Activated CD8-positive, alpha-beta T cell treated with anti-CD3 and anti-CD28 coated beads for 36 hours (primary cell): ENCODE data around the gene STIP1. TPM values are rescaled to one million over a fixed set of nuclear protein-coding genes. Genes with fewer than 3 reads are reported as not detected.
A peak's percentile ranks its signal among the peaks of the same experiment; 100 is the strongest.

Source experiments
- ATAC-seq: fragments of 200-7000 bp; cut with Tn5 transposase; one replicate; pipeline ENCODE4 v1.10.0; 2021; ENCODE audit warnings: mild to moderate bottlenecking, moderate library complexity
- CTCF ChIA-PET: fragments of 350-600 bp; sonication (Branson Sonifier 250); formaldehyde crosslinking; loops from one replicate; lab custom pipeline; 2021; ENCODE audit warnings: antibody characterized with exemption; lab: Charles Lee
- POLR2A ChIA-PET: fragments of 350-600 bp; sonication (Branson Sonifier 250); formaldehyde crosslinking; loops from one replicate; lab custom pipeline; 2021; ENCODE audit warnings: antibody characterized with exemption; lab: Charles Lee
- DNase-seq: peaks from one replicate; pipeline ENCODE4 v3.0.0-alpha.2; 2020
- H3K27ac Mint-ChIP-seq: one replicate; pipeline ENCODE4 v1.8.0; 2021; ENCODE audit warnings: mild to moderate bottlenecking, mixed read lengths
- H3K27me3 Mint-ChIP-seq: one replicate; pipeline ENCODE4 v1.8.0; 2021; ENCODE audit warnings: mixed read lengths
- H3K36me3 Mint-ChIP-seq: one replicate; pipeline ENCODE4 v1.8.0; 2021; ENCODE audit warnings: low read depth, mixed read lengths
- H3K4me1 Mint-ChIP-seq: one replicate; pipeline ENCODE4 v1.8.0; 2021; ENCODE audit warnings: low read depth, mixed read lengths
- H3K4me3 Mint-ChIP-seq: one replicate; pipeline ENCODE4 v1.8.0; 2021; ENCODE audit warnings: mild to moderate bottlenecking, moderate library complexity, mixed read lengths
- H3K9me3 Mint-ChIP-seq: one replicate; pipeline ENCODE4 v1.8.0; 2021; ENCODE audit warnings: mixed read lengths
- intact Hi-C: fragments of 100-400 bp; cut with micrococcal nuclease; formaldehyde crosslinking; loops from one replicate; pipeline ENCODE4 v1.10.0; 2022
- total RNA-seq, 2 experiments: library from RNA; stranded (reverse); gene quantifications; one replicate each; pipeline ENCODE4 v1.2.3, GENCODE V29; 2021
- TF ChIP-seq, protein P1 (sequence below): fragments of 200-600 bp; IDR thresholded peaks from one replicate; pipeline ENCODE4 v1.8.0; 2022; ENCODE audit warnings: antibody characterized with exemption, mild to moderate bottlenecking

The STIP1 gene
- total RNA-seq, 2 experiments from 2014 or later = 396 to 416 TPM

DNA sequence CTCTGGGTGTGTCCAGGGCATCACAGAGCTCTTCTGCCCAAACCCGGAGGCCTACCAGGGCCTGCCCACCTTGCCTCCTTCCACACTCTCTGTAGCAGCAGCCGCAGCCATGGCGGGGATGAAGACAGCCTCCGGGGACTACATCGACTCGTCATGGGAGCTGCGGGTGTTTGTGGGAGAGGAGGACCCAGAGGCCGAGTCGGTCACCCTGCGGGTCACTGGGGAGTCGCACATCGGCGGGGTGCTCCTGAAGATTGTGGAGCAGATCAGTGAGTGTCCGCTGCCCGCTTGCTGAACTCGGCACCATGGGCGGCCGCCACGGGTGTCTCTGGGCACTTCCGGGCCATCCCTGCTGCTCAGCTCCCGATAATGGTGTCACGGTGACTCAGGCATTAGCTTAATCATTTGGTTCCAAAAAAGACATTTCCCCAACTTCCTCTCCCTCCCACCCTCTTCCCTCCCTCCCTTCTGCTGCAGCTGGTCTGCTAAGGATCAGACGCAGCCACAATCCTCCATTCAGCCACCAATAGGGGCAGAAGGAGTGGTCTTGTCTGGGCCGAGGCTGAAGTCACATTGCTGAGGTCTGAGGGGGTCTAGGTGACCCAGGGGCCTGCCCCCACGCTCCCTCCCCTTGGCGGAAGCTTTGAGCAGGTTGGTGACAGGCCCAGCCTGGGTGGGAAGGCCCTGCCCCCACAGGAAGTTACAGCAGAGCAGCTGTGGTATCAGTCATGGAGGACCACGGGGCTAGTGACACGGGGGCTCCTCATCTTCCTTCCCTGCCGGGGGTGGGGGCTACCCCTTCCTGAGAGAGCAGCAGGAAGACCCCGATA is 21.5 kb downstream of the STIP1 start:
- ATAC-seq = peak; percentile 83
- Mint-ChIP-seq H3K4me3 (peak overlapping the region; percentile 92), H3K36me3 (peaks cover 75% of the 10 kb centered on the region), H3K4me1 (peaks cover 52% of the 10 kb centered on the region), H3K27me3 (no peaks in the 10 kb centered on the region), H3K27ac (peak overlapping the region; percentile 97), H3K9me3 (no peaks in the 10 kb centered on the region)
- CTCF ChIA-PET = interaction anchor here (1.1 to 7.5 kb wide), 10 partner anchors 10 to 148 kb away, joined by 3 to 111 read pairs (median 34); partner anchors contain the start of genes CATSPERZ, NUDT22, PLCB3 and PPP1R14B
- TF ChIP-seq, protein P1, sequence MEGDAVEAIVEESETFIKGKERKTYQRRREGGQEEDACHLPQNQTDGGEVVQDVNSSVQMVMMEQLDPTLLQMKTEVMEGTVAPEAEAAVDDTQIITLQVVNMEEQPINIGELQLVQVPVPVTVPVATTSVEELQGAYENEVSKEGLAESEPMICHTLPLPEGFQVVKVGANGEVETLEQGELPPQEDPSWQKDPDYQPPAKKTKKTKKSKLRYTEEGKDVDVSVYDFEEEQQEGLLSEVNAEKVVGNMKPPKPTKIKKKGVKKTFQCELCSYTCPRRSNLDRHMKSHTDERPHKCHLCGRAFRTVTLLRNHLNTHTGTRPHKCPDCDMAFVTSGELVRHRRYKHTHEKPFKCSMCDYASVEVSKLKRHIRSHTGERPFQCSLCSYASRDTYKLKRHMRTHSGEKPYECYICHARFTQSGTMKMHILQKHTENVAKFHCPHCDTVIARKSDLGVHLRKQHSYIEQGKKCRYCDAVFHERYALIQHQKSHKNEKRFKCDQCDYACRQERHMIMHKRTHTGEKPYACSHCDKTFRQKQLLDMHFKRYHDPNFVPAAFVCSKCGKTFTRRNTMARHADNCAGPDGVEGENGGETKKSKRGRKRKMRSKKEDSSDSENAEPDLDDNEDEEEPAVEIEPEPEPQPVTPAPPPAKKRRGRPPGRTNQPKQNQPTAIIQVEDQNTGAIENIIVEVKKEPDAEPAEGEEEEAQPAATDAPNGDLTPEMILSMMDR = no peak
- DNase-seq = peak; percentile 96
- POLR2A ChIA-PET = interaction anchor here (0.6 to 9.7 kb wide), 30 partner anchors 10 to 527 kb away, joined by 3 to 206 read pairs (median 5); partner anchors contain the start of genes CCDC88B, DNAJC4, ESRRA and MACROD1
- intact Hi-C loops = no loop called here

DNA sequence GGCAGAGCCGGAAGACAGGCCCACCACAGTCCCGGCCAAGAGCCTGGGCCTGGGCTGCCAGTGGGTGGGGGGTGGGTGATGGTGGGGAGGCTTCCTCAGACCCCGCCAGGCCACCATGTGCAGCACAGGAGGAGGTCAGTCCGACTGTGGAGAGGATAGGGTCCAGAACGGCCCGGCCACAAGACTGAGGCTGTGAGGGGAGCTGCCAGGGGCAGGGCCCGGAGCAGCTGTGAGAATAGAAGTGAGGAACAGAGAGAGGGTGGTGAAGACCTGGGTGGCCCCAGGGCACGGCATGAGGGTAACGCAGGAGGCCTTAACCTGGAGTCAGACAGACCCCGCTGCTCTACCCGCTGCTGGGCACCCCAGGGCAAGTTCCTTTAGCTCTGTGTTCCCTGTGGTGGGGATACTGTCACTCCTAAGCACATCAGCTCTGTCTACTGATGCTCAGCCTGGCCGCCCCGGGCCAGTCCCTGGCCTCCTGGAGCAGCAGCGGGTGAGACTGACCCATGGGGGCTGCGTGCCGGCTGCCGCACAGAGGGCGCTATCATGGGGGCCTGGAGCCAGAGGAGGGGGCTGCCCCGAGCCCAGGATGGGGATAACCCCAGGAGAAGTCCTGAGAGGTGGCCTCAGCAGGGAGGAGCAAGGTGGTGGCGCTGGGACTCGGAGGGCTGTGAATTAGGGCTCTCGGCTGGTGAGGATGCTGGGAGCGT is 22.3 kb downstream of the STIP1 start:
- POLR2A ChIA-PET = interaction anchor here (1.0 to 9.7 kb wide), 17 partner anchors 9 to 132 kb away, joined by 3 to 206 read pairs (median 9); partner anchors contain the start of genes CCDC88B, DNAJC4, ESRRA and NUDT22
- Mint-ChIP-seq H3K4me1 (peaks cover 52% of the 10 kb centered on the region), H3K9me3 (no peaks in the 10 kb centered on the region), H3K4me3 (peak overlapping the region; percentile 92), H3K27ac (peak overlapping the region; percentile 97), H3K36me3 (peaks cover 72% of the 10 kb centered on the region), H3K27me3 (no peaks in the 10 kb centered on the region)
- TF ChIP-seq, protein P1 = no peak
- no peak for DNase-seq
- intact Hi-C loops = no loop called here
- no peak for ATAC-seq
- CTCF ChIA-PET = interaction anchor here (3.3 to 7.5 kb wide), 7 partner anchors 10 to 109 kb away, joined by 13 to 111 read pairs (median 42); partner anchors contain the start of genes CATSPERZ, NUDT22, PLCB3 and PPP1R14B

DNA sequence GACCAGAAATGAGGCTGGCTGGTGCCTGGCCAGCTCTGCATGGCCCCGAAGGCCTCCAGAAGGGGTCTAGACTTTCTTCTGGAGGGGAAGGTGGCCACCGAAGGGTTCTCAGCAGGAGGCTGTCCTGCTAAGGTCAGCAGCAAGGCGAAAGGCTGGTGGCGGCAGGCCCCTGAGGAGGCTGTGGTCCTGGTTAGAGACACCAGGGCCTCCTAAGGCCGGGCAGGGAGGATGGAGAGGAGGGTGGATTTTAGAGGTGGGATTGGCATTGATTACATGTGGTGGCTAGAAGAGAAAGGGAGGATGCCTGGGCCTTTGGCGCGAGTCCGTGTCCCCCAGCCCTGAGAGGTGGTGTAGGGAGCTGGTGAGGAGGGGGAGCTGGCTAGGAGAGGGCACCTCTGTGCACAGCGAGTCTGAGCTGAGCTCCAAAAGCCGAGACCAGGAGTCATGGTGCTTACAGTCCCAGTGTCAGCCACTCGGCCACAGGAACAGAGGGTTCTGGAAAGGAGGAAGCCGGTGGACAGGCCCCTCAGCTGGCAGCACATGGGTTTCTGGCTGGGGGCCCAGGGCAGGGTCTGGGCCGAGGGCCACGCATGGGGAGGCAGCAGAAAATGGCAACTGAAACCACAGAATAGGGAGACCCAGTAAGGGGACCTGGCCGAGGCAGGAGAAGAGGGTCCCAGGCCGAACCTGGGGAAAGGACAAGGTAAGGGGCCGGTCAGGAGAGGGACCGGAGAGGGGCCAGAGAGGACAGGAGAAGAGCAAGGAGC is 23.0 kb downstream of the STIP1 start:
- peak overlapping the region; percentile 97 for H3K27ac Mint-ChIP-seq
- peaks cover 48% of the 10 kb centered on the region for H3K4me1 Mint-ChIP-seq
- ATAC-seq = no peak
- peak overlapping the region; percentile 92 for H3K4me3 Mint-ChIP-seq
- ChIA-PET CTCF (interaction anchor here (3.3 to 7.5 kb wide), 5 partner anchors 9 to 108 kb away, joined by 13 to 111 read pairs (median 42); partner anchors contain the start of genes CATSPERZ, NUDT22, PLCB3 and PRDX5), POLR2A (interaction anchor here (1.6 to 9.7 kb wide), 11 partner anchors 8 to 94 kb away, joined by 3 to 206 read pairs (median 33); partner anchors contain the start of genes DNAJC4, ESRRA, NUDT22 and PPP1R14B)
- intact Hi-C loops = no loop called here
- no peaks in the 10 kb centered on the region for H3K27me3 Mint-ChIP-seq
- no peaks in the 10 kb centered on the region for H3K9me3 Mint-ChIP-seq
- DNase-seq = no peak
- TF ChIP-seq, protein P1 = no peak
- peaks cover 68% of the 10 kb centered on the region for H3K36me3 Mint-ChIP-seq

DNA sequence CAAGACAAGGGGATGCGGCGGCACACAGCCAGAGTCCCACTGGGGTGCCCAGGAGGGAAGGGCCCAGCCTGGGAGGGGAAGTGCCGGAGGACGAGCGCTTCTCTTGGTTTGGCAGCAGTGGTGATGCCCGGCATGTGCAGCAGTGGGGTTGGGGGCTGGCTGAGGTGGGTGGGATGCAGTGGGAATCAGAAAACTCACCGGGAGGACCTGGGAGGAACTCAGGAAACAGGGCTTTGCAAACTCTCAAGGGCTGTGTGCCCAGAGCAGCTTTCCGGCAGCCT is 23.5 kb downstream of the STIP1 start:
- intact Hi-C loops = no loop called here
- Mint-ChIP-seq H3K36me3 (peaks cover 67% of the 10 kb centered on the region), H3K27me3 (no peaks in the 10 kb centered on the region), H3K9me3 (no peaks in the 10 kb centered on the region), H3K4me3 (peak overlapping the region; percentile 10), H3K27ac (peak overlapping the region; percentile 97), H3K4me1 (peaks cover 47% of the 10 kb centered on the region)
- ChIA-PET POLR2A (interaction anchor here (1.6 to 9.7 kb wide), 6 partner anchors 8 to 29 kb away, joined by 3 to 151 read pairs (median 12); partner anchors contain the start of genes DNAJC4, NUDT22 and TRPT1), CTCF (interaction anchor here (6.0 to 7.5 kb wide), 2 partner anchors 42 to 93 kb away, joined by 42 to 111 read pairs; partner anchors contain the start of genes CATSPERZ and PLCB3)
- ATAC-seq (no peak), DNase-seq (no peak)
- TF ChIP-seq, protein P1 = no peak
